Testis (tissue), 2 donors: Measurements from ENCODE around the gene PAPPA.

Experiments used
- POLR2A ChIP-seq: fragments of 450-650 bp; IDR thresholded peaks from one replicate; pipeline ENCODE4 v1.6.1; 2017; ENCODE audit warnings: antibody characterized with exemption, mild to moderate bottlenecking, moderate library complexity
- TF ChIP-seq, protein P1 (sequence below), 3 experiments: fragments of 450-650 bp in 2 of 3; fragments of 200-600 bp in 1 of 3; sonication (generic) in 1 of 3; IDR thresholded peaks; one replicate each; pipeline ENCODE4 v1.5.1; 2016 to 2019; ENCODE audit warnings: antibody characterized with exemption in 3 of 3, mild to moderate bottlenecking in 2 of 3, moderate library complexity in 1 of 3

DNA sequence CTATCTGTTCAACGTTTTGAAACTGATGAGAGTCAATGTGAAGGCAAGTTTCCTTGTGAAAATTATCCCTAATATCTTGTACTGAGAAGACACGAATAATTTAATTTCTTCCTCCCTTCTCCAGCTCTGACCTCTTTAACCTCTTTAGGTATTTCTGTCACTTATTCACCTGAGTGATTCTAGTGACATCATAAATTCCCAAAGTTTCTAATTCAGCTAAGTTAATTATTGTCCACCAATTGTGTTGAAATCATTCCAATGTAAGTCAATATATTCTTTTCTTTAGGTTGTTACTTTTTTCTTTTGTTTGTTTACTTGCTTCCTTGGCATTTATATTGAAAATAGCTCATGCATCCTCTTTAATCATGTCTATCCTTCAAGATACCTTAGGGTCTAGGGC, 143.8 kb downstream of the PAPPA start:
- TF ChIP-seq, protein P1, sequence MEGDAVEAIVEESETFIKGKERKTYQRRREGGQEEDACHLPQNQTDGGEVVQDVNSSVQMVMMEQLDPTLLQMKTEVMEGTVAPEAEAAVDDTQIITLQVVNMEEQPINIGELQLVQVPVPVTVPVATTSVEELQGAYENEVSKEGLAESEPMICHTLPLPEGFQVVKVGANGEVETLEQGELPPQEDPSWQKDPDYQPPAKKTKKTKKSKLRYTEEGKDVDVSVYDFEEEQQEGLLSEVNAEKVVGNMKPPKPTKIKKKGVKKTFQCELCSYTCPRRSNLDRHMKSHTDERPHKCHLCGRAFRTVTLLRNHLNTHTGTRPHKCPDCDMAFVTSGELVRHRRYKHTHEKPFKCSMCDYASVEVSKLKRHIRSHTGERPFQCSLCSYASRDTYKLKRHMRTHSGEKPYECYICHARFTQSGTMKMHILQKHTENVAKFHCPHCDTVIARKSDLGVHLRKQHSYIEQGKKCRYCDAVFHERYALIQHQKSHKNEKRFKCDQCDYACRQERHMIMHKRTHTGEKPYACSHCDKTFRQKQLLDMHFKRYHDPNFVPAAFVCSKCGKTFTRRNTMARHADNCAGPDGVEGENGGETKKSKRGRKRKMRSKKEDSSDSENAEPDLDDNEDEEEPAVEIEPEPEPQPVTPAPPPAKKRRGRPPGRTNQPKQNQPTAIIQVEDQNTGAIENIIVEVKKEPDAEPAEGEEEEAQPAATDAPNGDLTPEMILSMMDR (IDR thresholded peaks at IDR 0.05) = no peak
- TF ChIP-seq POLR2A = no peak
